Heart right ventricle (tissue), 16 donors: ENCODE data around the gene PDSS1. TPM values are rescaled to one million over a fixed set of nuclear protein-coding genes. Genes with fewer than 3 reads are reported as not detected.

ENCODE experiments used
- ATAC-seq, 8 donors: fragments of 200-7000 bp; cut with Tn5 transposase; one replicate each; pipeline ENCODE4 v1.9.1; 2020; ENCODE audit warnings: mild to moderate bottlenecking in 8 of 8, moderate library complexity in 8 of 8, moderate number of reproducible peaks in 1 of 8
- DNase-seq, 2 donors: peaks; one replicate each; pipeline ENCODE4 v3.0.0-alpha.2; 2020
- H3K27ac ChIP-seq, 10 donors: fragments of 200-600 bp; sonication (generic) in 2 of 10; one replicate each; pipeline versions ENCODE4 v1.5.0 to v1.8.0; 2020 to 2022; ENCODE audit warnings: mild to moderate bottlenecking in 3 of 10
- H3K27me3 ChIP-seq, 7 donors: fragments of 200-600 bp; one replicate each; pipeline ENCODE4 v1.8.0; 2021 to 2022; ENCODE audit warnings: mild to moderate bottlenecking in 2 of 7
- H3K36me3 ChIP-seq, 9 donors: fragments of 200-600 bp; sonication (generic) in 1 of 9; one replicate each; pipeline versions ENCODE4 v1.5.0 to v1.8.0; 2020 to 2022; ENCODE audit warnings: mild to moderate bottlenecking in 2 of 9
- H3K4me1 ChIP-seq, 9 donors: fragments of 200-600 bp; sonication (generic) in 1 of 9; one replicate each; pipeline versions ENCODE4 v1.5.0 to v1.8.0; 2020 to 2022; ENCODE audit warnings: mild to moderate bottlenecking in 4 of 9
- H3K4me3 ChIP-seq, 10 donors: fragments of 200-600 bp; sonication (generic) in 2 of 10; one replicate each; pipeline versions ENCODE4 v1.5.0 to v1.8.0; 2020 to 2022; ENCODE audit warnings: mild to moderate bottlenecking in 7 of 10, moderate library complexity in 2 of 10
- H3K9me3 ChIP-seq, 11 donors: fragments of 200-600 bp in 10 of 11; sonication (generic) in 2 of 11; one replicate each; pipeline versions ENCODE4 v1.5.0 to v1.8.0; 2013 to 2022; ENCODE audit warnings: mild to moderate bottlenecking in 2 of 11, control low read depth in 1 of 11, moderate library complexity in 1 of 11
- WGBS, 2 donors: extraction: QIAGEN DNeasy Blood & Tissue Kit; methylation state at CpG; one replicate each; pipeline ENCODE4 v1.1.7; 2013; ENCODE audit warnings: inconsistent platforms in 1 of 2; 5-methylcytosine and 5-hydroxymethylcytosine counted together
- intact Hi-C, 10 donors: fragments of 100-400 bp; cut with DNase I; formaldehyde crosslinking; loops; one replicate each; pipeline versions ENCODE4 v1.11.1 to v1.14.2; 2022
- polyA plus RNA-seq, 2 donors: library from polyadenylated mRNA; stranded (reverse); fragments of 200-250 nt; gene quantifications; one replicate each; pipeline ENCODE4 v1.2.3, GENCODE V29; 2013
- total RNA-seq, 10 donors: library from RNA; stranded (reverse); fragmentation: NEBNext Ultra II Directional in 3 of 10; extraction: Animal tissue kit (Norgen Biotek cat#: 25700) in 3 of 10; gene quantifications; one replicate each; pipeline versions ENCODE4 v1.2.1 to v1.2.4, GENCODE V29; 2021 to 2023
- TF ChIP-seq, protein P1 (sequence below), 9 donors: fragments of 200-600 bp; sonication (generic) in 2 of 9; IDR thresholded peaks; one replicate each; pipeline versions ENCODE4 v1.5.0 to v1.8.0; 2021 to 2022; ENCODE audit warnings: antibody characterized with exemption in 9 of 9, mild to moderate bottlenecking in 5 of 9, moderate library complexity in 1 of 9
- donor health status: Arrhythmogenic right ventricular cardiomyopathy.
- donor health status: ischemic (EF 13 %, LVEDD 7.1; RV severe dilation, severe dysfunction).
- donor health status: healthy with polysubstance abuse.
- donor health status: DM: no; HTN: yes; CAD: no.
- donor health status: DM: no; HTN: no; CAD: no.
- donor health status: ischemic (EF 25% LVEDD 6.9; RV normal size, moderate dysfunction).
- donor health status: ischemic (EF 25% LVEDD 5.7; RV mildly dilated, moderate dysfunction).
- donor health status: healthy.
- donor health status: DM: yes; HTN: yes; CAD: no.
- donor health status: Ischemic cardiomyopathy.
- donor health status: ischemic (EF 35%, LVEDD 5.7; RV mildly dilated, moderate dysfunction).
- donor health status: nonischemic (EF 11% LVEDD 7.7; RV severe dilation, severe dysfunction).
- donor health status: DM: yes; HTN: yes; CAD: no.
- donor health status: PGD.
- donor health status: ischemic (EF 29% LVEDD 5.4; RV normal size, mild dysfunction).
- donor health status: nonischemic (EF 23%, LVEDD 6.1; RV moderate dilation, normal function).

Gene PDSS1
- total and polyA plus RNA-seq, 12 donors = 3.7 to 10.5 (median 5.9) TPM

DNA sequence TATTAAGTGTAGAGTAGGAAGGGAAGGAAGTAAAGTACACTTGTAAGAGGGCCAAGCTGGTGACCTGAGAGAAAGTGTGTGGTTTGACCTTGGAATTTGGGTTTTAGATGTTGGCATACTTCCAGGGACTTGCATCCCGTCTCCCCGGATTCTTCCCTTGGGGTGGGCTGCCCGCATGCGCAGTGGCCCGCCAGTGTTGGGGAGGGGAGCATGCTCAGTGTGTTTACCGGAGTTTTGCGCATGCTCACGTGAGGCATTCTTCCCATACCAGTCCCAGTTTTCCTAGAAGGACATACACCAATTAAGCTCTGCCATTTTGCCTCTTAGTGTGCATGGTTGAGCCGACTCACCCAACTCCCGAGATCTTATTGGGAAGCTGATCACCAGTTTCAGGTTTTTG lies 9.4 kb downstream of the PDSS1 start:
- intact Hi-C loops = no loop called here

DNA sequence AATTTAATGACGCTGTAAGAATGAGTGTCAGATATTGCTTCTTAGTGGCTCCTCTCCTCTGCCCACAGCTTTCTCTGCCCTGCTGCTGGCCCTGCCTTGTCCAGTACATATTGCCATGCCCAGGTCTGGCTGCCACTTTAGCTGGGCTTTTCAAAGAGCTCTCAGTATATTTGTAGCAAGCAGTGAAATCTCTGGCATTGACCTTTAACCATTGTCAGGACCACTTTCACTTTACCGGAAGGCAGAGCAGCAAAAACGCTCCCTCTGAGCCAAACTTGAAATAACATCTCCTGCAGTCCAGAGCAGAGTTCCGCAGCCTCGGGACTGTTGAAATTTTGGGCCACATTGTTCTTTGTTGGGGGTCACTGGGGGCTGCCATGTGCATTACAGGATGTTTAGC lies 13.8 kb downstream of the PDSS1 start:
- H3K4me1 ChIP-seq = no peaks in the 10 kb centered on the region
- H3K9me3 ChIP-seq = no peaks in the 10 kb centered on the region
- no peaks in the 10 kb centered on the region for H3K27me3 ChIP-seq
- TF ChIP-seq, protein P1, sequence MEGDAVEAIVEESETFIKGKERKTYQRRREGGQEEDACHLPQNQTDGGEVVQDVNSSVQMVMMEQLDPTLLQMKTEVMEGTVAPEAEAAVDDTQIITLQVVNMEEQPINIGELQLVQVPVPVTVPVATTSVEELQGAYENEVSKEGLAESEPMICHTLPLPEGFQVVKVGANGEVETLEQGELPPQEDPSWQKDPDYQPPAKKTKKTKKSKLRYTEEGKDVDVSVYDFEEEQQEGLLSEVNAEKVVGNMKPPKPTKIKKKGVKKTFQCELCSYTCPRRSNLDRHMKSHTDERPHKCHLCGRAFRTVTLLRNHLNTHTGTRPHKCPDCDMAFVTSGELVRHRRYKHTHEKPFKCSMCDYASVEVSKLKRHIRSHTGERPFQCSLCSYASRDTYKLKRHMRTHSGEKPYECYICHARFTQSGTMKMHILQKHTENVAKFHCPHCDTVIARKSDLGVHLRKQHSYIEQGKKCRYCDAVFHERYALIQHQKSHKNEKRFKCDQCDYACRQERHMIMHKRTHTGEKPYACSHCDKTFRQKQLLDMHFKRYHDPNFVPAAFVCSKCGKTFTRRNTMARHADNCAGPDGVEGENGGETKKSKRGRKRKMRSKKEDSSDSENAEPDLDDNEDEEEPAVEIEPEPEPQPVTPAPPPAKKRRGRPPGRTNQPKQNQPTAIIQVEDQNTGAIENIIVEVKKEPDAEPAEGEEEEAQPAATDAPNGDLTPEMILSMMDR (IDR thresholded peaks at IDR 0.05) = no peak
- H3K4me3 ChIP-seq = no peak overlapping the region
- intact Hi-C loops = no loop called here
- DNase-seq (no peak), ATAC-seq (no peak)
- peaks cover 0 to 88% (median 4%) of the 10 kb centered on the region in 9 donors for H3K36me3 ChIP-seq
- WGBS, 2 donors = 92 to 93% methylated on average over 5 of the region's 5 CpGs
- H3K27ac ChIP-seq = no peak overlapping the region

More for the DNA sequence above, 9.4 kb downstream of the PDSS1 start:
- no peak for DNase-seq
- H3K4me3 ChIP-seq = no peak overlapping the region
- no peaks in the 10 kb centered on the region for H3K9me3 ChIP-seq
- WGBS, 2 donors = 89 to 95% methylated on average over 10 of the region's 10 CpGs
- H3K27ac ChIP-seq = no peak overlapping the region
- peaks cover 0 to 73% (median 4%) of the 10 kb centered on the region in 9 donors for H3K36me3 ChIP-seq
- no peaks in the 10 kb centered on the region for H3K27me3 ChIP-seq
- ATAC-seq = no peak
- no peaks in the 10 kb centered on the region for H3K4me1 ChIP-seq
- TF ChIP-seq, protein P1 (IDR thresholded peaks at IDR 0.05) = no peak

DNA sequence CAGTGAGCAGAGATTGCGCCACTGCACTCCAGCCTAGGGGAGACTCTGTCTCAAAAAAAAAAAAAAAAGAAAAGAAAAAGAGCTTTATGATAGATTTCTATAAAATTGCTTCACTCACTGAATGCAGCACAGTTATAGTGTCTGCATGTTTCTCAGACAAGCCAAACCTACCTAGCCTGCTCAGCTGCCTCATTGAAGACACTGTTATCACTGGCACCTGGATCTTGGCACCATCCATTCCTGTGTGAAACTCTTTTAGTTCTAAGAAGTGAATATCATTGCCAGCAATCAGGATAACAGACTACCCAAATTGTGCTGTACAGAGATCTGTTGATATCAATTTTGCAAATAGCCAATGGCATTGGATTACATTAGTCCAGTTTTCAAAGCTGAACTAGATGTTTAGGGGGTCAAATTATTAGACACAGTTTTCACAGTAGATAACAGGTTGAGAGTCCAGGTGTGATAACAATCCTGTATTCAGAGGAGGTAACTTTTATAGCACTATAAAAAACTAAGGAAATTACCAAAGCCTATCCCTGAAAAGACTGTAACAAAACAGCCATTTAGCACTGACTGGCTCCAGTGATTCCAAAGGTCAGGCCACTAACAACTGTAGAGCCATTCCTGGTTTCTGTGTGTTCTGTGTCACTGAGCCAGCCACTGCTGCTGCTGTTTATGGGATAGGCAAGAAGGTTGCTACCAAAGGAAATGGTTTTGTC lies 17.1 kb downstream of the PDSS1 start:
- Histone ChIP-seq H3K4me3 (no peak overlapping the region), H3K27ac (no peak overlapping the region), H3K27me3 (no peaks in the 10 kb centered on the region), H3K9me3 (no peaks in the 10 kb centered on the region), H3K36me3 (peaks cover 0 to 79% (median 0%) of the 10 kb centered on the region in 9 donors), H3K4me1 (no peaks in the 10 kb centered on the region)
- intact Hi-C loops = no loop called here
- no peak for ATAC-seq
- TF ChIP-seq, protein P1 (IDR thresholded peaks at IDR 0.05) = no peak
- 100% methylated on average over 1 of the region's 1 CpG for WGBS, 2 donors
- DNase-seq = no peak

DNA sequence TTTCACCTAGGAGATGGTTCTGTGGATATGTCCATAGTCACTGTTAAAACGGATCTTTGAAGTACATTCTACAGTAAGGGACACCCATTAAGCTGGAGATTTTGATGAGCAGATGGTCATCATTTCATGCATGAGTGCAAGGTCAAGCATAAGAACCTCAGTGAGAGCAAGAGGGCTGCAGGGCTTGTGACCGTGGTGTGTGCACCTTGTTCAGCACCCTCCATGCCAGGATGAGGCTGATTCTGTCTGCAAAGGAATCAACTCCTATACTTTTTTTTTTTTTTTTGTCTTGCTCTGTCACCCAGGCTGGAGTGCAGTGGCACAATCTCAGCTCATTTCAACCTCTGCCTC lies 17.6 kb downstream of the PDSS1 start:
- Histone ChIP-seq H3K4me1 (no peaks in the 10 kb centered on the region), H3K36me3 (peaks cover 0 to 81% (median 0%) of the 10 kb centered on the region in 9 donors), H3K4me3 (no peak overlapping the region), H3K27me3 (no peaks in the 10 kb centered on the region), H3K27ac (no peak overlapping the region), H3K9me3 (no peaks in the 10 kb centered on the region)
- ATAC-seq (no peak), DNase-seq (no peak)
- intact Hi-C loops = no loop called here
- TF ChIP-seq, protein P1 (IDR thresholded peaks at IDR 0.05) = no peak
- WGBS, 2 donors = 90 to 94% methylated on average over 2 of the region's 2 CpGs
